Stimulated activated CD4-positive, alpha-beta T cell treated with anti-CD3 and anti-CD28 coated beads, Interleukin-12 subunit alpha, Interleukin-12 subunit beta, amount 100 ng/mL, for 24 hours (primary cell): ENCODE data around the gene NRARP.

ENCODE experiments used
- DNase-seq, 2 experiments: peaks; one replicate each; pipeline ENCODE4 v3.0.0-alpha.2; 2020; ENCODE audit warnings: low read depth in 2 of 2

Gene NRARP

DNA sequence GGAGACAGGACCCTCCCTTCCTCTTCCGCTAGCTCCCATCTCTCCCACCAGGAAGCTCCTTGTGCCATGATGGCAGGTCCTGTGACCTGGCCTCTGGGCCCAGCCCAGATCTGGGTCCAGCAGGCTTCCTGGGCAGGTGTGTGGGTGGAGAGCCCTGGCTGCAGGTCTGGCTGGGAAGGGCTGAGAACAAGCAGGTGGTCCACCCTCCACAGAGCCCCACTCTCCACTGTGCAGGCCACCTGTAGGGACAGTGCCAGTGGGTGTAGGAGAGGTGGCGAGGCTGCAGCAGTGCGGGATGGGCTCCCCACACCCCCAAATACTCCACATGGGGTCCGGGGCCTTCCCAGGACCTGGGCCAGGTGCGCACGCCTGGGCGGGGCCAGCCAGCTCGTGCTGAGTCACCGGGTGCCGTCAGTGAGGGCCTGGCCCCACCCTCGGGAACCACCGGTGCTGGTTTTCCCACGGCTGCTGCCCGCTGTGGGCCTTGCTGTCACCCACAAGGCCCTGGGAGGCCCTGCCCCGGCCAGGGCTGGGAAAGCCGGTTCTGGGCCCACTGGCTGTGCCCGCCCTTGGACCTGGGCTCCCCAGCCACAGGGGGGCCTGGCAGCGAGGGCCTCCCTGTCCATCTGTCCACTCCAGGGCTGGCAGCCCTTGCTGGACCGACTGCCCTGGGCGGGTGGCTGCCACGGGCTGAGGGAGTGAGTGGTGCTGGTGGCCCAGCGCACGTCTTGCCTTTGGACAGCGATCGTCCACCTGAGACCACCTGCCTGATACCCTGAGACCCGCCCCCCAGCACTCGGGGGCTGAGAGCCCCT lies 9.3 kb upstream of the NRARP start:
- no peak for DNase-seq

DNA sequence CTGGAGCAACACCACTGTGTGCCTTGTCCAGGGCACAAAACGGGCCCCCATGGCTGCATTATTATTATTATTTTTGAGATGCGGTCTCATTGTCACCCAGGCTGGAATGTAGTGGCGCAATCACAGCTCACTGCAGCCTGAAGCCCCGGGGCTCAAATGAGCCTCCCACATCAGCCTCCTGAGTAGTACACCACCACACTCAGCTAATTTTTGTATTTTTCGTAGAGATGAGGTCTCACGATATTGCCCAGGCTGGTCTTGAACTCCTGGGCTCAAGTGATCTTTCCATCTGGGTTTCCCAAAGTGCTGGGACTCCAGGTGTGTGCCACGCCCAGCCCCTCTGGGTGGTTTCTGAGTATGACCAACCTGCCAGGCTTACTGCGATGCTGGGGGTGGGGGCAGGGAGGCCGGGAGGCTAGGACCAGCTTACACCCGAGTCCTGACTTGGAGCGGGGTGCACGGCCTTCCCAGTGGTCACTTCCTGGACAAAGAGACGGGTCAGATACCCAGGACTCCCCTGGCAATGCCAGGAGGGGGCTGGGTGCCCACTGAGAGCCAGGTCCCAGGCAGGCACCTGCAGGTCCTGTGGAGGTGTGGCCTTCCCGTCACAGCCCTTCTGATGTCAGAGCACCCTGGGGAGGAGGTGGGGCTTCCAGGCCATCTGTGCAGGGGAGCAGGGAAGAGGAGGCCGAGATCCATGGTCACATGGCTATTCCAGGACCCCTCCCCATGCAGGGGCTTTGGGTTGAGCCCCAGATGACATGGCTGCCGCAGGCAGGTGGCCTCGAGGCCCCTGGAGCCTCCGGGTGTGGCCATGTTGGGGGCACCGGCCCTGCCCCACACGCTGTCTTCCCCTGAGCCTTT lies 8.3 kb upstream of the NRARP start:
- no peak for DNase-seq

DNA sequence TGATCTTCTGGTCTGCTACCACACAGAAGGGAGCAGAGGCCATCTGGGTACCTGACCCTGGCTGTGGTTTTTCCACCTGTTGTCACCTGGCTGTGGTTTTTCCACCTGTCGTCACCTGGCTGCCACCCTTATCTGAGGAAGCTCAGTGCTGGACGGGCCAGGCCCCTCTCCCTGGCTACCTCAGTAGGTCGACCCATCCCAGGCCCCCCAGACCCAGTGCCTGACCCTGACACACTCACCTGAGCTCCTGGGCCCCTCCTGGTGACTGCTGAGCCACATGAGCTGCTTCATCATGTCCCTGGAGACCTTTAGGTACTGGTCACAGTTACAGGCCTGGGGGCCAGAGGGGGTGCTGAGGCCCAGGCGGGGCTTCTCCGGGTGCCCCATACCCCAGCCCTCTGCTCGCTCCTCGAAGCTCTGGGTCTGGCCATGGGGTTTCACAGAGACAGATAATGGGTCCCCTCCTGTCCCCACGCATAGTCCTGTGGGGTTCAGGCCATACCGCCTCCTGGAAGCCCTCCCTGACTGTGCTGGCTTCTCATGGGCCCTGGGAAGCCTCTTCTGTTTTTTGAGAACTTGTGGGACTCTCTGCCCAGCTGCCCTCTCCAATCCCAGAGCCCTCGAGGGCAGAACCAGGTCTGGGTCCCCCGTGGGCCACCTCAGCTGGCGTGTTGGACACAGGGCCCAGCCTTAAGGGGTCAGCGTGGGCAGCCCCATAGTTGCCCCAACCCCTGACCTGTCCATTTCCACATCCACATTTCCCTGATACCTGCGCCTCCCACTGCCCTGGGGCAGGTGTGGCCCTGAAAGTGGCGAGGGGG lies 7.5 kb upstream of the NRARP start:
- no peak for DNase-seq

GRCh38 chr9:137308057-137308619 lies 6.1 kb upstream of the NRARP start:
- DNase-seq: no peak

DNA sequence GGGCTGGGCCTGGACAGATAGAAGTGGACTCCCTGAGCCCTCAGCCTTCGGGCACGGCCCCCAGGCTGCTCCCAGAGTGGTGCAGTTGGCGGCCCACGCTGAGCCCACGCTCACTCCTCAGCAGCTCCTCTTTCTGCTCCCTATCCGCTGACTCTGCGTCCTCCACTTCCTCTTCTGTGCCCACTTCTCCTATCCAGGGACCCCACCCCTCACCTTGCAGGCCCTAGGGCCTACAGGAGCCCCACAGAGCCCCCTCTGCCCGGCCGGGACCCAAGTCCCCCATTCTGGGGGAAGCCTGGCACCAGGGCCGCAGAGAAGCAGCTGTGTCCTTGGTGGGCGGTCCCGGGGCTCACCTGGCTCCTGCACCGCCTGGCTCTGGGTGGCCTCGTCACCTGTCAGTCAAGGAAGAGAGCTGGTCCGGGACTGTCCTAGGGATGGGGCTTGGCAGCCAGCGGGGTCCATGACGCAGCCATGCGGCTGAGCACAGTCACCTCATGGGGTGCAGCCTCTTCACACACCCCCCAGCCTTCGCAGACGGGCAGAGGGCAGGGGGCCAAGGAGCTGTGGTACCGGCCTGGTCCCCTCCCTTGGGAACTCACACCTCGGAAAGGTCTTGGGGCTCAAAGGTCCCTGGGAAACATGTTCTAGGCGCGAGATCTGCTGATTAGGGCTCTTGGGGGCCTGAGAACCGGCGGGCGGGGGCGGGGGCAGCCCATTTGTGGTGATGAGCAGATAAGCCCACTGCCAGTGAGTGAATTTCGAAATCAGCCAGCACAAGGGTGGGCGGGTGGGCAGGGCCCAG lies 5.4 kb upstream of the NRARP start:
- no peak for DNase-seq

GRCh38 chr9:137306850-137307254 lies 4.8 kb upstream of the NRARP start:
- no peak for DNase-seq

GRCh38 chr9:137306066-137306849 lies 4.2 kb upstream of the NRARP start:
- DNase-seq: no peak

DNA sequence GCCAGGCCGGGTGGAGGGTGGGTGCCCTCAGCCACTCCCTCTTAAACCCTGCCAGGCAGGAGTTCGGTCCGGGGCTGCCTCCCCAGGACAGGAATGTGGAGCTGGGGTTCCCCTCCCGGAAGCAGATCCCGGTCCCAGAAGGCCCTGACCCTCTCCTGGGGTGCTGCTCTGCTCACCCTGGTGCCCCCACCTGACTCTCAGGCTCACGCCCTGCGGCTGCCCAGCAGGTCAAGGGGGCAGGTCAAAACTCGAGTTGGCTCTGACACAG lies 3.7 kb upstream of the NRARP start:
- no peak for DNase-seq

GRCh38 chr9:137305060-137305797 lies 3.2 kb upstream of the NRARP start:
- DNase-seq: peak in 1 of 2 experiments; percentile 69

DNA sequence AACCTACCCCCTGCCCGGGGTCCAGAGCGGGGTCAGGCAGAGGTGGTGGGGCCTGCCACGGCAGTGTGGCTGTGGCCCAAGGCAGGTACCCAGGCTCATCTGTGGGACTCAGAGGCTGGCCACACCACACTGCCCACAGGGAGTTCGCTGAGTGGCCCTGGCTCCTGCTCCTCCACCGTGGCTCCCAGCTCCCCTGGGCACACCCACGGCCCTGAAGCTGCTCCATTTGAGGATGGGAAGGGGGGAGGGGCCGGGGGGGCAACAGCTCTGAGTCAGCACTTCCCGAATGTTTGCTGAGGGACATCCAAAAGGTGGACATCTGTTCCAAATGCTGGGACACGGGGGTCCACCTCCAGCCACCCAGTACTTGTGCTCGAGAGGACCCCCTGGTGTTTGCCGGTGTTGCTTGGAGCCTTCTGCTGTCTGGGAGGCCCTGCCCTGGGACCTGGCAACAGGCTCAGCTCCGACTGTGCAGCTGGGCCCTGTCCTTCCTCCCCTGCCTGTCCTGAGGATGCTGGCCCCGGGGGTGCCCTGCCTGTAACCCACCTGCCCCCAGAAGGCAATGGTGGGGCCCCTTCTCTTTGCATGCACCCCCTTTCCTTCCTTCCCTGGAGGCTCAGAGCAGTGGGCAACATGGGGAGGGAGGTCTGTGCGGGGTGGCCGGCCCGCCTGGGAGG lies 2.5 kb upstream of the NRARP start:
- no peak for DNase-seq

DNA sequence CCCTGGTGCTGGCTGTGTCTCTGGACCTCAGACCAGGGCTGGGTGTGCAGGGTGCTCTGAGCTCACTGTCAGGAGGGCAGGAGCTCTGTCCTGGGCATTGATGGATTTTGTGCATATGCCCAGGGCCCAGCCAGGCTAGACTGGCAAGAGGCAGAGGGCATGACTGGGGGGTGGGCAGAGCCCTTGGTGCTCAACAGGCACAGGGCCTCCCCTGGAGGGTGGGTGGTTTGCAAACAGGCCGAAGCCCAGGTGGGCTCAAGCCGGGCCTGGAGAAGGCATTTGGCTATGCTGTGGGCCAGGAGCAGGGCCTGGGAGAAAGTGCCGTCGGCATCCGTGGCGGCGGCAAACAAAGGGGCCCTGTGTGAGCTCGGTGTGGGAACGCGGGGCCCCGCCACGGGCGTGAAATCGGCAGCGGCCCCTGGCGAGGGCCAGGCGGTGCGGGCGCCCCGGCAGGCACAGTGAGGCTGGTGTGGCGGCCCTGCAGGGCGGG lies 1.9 kb upstream of the NRARP start:
- no peak for DNase-seq

GRCh38 chr9:137303151-137303892 lies 1.3 kb upstream of the NRARP start:
- no peak for DNase-seq

DNA sequence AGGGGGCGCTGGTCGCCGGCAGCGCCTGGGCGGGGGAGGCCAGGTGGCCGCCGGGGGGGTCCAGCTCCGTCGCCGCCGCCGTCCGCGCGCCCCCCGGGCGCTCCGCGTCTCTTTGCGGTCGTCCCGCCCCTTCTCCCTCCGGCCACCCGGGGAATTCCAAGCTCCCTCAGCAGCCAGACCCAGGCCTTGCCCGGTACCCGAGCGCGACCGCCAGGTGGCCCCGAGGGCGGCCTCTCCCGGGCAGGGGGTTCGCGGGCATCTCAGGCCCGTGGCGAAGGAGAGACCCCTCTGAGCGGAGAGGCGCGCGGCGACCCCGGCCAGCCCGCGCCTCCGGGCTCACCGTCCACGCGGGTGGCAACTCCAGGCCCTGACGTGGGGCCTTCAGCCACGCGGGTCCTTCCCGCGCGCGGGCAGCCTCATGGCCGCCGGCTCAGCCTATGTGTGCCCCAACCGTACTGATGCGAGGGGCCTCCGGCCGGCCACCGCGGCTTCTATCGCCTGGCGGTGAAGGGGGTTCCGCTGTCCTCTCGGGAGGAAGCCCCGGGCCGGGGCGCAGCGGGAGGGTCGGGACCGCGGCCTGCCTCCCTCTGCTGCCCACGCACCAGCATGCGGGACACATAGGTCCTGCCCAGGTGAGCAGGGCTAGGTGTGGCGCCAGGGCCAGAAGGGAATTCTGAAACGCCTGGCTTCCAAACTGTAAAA lies 529 bp upstream of the NRARP start:
- DNase-seq: peak in 1 of 2 experiments; percentile 48

DNA sequence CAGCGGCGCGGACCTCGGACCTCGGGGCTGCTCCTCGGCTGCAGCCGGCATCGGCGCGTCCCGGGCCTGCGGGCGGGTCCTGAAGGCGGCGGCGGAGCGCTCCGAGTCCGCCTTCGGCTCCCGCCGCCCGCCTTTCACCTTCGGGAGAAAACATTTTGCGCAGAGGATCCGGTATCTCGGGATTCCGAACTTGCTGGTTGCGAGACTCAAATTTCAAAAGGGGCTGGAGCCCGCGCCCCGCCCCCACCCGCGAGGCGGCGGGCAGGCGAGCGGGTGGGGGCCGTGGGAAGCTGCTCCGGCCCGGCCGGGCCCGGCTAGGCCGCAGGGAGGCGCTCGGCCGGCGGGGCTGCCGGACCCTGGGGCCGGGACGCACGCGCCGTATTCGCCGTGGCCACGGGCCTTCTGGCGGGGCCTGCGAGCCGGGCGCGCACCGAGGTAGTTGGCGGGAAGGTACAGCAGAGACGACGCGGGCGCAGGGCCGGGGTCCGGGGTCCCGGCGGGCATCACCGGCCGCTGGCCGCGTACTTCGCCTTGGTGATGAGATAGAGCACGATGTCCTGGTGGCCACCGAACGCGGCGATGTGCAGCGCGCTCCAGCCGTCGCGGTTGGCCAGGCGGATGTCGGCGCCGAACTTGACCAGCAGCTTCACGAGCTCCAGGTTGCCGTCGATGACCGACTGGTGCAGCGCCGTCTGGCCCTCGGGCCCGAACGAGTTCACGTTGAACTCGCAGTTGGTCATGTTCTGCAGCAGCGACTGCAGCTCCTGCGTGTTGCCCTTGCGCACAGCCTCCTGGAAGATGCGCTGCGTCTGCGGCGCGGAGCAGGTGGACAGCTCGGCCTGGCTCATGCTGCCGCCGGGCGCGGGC lies 757 bp downstream of the NRARP start:
- no peak for DNase-seq

DNA sequence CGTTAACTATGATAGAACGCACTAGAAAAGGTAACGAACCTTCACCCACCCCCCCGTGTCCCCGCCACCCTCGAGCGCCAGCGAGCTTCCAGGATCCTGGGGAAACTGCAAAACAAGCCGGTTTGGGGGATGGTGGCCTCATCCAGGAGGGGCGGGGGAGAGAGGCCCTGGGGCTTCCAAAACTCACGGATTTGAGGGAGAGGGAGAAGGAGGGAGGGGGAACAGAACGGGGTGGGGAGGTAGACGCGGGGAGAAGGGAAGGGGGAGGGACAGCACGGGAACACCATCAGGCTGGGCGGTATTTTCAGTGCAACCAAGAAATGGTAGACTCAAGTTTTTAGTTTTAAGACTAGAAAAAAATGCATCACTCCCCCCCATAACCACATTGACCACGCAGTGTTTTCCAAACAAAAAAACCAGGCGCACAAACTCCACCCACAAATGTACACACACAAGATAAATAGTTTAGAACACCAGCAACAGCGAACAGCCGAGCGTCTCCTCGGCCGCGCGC lies 1.4 kb downstream of the NRARP start:
- DNase-seq: no peak

- DNase-seq: no peak
These were observed 2.1 kb downstream of the NRARP start for GRCh38 chr9:137299938-137300337.
